HFF-Myc (cell line): ENCODE results near the gene IL1RN.

ENCODE experiments used
- DNase-seq: peaks from one replicate; pipeline ENCODE4 v3.0.0-alpha.2; 2011; ENCODE audit warnings: low read depth; ENCODE audit errors: extremely low read depth
- H3K4me3 ChIP-seq: replicated peaks from 2 replicates; pipeline ENCODE4 v1.5.1; 2011; ENCODE audit warnings: low read depth, mild to moderate bottlenecking, control low read depth, low read length
- TF ChIP-seq, protein P1 (sequence below): IDR thresholded peaks from 2 replicates; pipeline ENCODE4 v1.5.1; 2012; ENCODE audit warnings: mild to moderate bottlenecking, low read depth, low read length, control low read depth; ENCODE audit errors: missing control alignments

The IL1RN gene

DNA sequence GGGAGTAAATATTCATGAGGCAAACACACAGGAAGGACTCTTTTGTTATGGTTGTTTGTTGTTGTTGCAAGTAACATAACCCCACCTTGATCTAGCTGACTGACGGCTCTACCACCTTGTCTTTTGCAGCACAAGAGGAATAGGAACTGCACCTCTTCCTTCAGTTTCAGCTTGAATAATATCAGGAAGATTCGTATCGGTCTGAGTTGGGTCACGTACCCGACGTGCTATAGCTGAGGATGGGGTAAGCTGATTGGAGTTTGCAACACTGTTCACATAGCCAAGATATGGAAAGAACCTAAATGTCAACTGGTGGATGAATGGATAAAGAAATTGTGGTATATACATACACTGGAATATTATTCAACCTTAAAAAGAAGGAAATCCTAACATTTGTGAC is 14.5 kb upstream of the IL1RN start:
- DNase-seq = no peak
- no peak overlapping the region for H3K4me3 ChIP-seq
- TF ChIP-seq, protein P1, sequence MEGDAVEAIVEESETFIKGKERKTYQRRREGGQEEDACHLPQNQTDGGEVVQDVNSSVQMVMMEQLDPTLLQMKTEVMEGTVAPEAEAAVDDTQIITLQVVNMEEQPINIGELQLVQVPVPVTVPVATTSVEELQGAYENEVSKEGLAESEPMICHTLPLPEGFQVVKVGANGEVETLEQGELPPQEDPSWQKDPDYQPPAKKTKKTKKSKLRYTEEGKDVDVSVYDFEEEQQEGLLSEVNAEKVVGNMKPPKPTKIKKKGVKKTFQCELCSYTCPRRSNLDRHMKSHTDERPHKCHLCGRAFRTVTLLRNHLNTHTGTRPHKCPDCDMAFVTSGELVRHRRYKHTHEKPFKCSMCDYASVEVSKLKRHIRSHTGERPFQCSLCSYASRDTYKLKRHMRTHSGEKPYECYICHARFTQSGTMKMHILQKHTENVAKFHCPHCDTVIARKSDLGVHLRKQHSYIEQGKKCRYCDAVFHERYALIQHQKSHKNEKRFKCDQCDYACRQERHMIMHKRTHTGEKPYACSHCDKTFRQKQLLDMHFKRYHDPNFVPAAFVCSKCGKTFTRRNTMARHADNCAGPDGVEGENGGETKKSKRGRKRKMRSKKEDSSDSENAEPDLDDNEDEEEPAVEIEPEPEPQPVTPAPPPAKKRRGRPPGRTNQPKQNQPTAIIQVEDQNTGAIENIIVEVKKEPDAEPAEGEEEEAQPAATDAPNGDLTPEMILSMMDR = no peak

DNA sequence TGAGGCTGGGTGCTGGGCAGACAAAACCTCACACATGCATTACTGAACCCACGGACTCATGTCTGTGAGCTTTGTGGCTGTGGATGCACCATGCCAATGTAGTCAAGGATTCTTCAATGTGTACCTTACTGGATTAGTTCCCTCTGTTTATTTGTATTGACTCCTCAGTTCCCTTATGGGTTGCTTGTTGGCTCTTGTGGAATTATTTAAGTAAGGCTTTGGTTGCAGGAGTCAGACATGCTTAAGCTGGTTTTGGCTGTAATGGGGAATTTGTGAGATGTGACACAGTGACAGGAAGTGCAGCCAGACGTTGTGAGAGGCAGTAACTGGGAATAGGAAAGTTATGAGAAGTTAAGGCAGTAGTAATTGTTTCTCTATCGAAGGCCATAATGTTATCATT is 13.6 kb upstream of the IL1RN start:
- TF ChIP-seq, protein P1 = no peak
- DNase-seq = no peak
- H3K4me3 ChIP-seq = no peak overlapping the region

DNA sequence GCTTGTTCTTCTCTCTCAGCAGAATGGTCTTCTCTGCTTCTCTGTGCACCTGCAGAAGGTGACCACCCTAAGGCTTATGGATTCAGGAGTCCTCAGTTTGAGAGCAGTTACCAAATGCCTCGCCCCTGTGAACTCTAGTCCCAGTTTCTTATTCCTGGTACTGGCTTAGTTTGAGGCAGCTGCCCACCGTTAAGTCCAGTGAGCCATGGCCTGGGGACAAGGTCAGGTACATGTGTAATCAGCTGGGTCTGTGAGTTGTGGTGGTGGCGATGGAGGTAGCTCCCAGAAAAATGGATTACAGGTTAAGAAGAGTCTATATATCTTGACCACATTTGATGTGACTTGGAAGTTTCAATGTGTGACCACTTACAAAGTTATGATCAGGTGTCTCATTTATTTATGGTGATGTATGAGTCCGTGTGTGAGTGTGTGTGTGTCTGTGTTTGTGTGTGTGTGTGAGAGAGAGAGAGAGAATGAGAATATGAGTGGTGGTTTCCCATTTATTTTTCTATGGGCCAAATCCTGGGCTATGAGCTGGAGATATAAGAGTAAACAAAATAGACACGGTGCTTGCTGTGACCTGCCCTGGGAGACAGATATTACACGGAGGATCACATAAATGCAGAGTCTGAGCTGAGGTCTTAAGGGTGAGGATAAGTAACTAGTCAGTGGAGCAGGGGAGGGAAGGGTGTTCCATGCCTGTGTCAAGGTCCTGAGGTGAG is 13.0 kb upstream of the IL1RN start:
- no peak for DNase-seq
- TF ChIP-seq, protein P1 = no peak
- no peak overlapping the region for H3K4me3 ChIP-seq

DNA sequence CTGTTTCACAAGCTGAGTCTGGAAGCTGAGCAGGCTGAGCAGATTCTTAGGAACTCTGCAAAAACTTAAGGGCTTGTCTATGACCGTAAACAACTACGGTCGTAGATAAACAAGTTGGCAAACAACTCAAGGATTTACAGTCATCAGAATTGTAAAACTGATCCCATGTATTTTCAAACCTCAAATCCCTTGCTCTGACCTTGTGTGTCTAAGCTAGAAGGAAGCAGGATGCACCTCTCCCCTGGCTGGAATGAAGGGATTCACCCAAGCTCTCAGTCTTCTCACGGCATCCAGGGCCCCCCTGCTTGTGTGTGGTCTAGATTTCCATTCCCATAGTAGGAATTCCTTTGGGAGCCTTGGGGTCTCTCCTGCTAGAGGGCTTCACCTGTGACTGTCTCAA is 12.4 kb upstream of the IL1RN start:
- H3K4me3 ChIP-seq = no peak overlapping the region
- TF ChIP-seq, protein P1 = no peak
- no peak for DNase-seq

DNA sequence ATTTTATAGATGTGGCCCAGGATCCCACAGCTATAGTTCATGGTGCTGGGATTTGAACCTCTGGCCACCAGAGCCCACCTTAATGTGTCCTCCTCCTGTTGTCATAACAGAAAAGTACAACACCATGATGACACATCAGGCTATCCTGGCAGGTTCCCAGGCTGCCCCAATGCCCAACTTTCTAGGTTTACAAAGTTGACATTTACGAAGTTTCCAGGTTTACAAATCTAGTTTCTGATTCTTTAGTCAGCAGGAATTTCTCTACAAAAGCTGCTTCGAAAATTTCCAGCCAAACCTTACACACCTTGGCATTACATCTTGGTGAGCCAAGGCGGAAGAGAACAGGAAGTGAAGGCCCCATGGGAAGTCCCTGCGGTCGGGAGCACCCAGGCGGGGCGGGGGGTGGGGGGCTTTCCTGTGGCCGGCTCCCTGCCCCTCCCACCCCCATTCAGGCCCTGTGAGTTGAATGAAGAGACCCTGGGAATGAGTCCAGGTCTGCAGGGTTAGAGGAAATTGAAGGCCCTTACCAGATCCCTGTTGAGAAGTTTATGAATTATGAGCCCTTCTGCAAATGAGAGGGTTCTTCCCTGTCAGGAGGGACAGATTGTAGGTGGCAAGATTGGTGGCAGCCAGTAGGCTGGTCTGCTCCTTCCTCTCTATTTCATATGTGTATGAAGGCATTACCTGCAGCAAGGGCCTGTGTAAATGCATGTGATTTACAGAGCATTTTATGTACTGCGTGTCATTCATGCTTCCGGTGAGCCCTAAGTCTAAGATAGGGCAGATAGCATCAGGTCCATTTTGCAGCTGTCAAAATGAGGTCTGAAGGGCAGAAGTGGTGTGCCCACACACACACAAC is 11.1 kb upstream of the IL1RN start:
- H3K4me3 ChIP-seq = no peak overlapping the region
- DNase-seq = no peak
- TF ChIP-seq, protein P1 = no peak

DNA sequence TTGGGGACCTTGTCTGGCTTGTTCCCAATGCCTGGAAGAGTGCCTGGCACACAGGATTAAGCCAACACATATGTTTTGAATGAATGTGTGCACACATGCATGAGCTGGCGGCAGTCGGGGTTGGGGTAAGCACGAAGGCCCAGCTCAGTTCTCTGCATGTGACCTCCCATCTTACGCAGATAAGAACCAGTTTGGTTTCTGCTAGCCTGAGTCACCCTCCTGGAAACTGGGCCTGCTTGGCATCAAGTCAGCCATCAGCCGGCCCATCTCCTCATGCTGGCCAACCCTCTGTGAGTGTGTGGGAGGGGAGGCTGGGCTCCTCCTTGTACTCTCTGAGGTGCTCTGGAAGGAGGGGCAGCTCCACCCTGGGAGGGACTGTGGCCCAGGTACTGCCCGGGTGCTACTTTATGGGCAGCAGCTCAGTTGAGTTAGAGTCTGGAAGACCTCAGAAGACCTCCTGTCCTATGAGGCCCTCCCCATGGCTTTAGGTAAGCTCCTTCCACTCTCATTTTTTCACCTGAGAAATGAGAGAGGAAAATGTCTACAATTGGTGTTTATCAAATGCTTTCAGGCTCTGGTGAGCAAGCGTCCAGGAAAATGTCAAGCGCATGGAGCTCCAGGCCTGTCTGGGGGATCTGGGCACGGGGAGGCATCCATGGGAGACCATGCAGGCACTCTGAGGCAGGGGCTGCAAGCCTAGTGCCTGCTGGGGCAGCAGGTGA is 9.7 kb upstream of the IL1RN start:
- DNase-seq = peak; percentile 63
- no peak overlapping the region for H3K4me3 ChIP-seq
- TF ChIP-seq, protein P1 = no peak
